ENCODE data around the gene FLOT1. TPM values are rescaled to one million over a fixed set of nuclear protein-coding genes. Genes with fewer than 3 reads are reported as not detected.

The FLOT1 gene
- total and polyA plus RNA-seq, 2 of the 13 experiments (the other 11 are each of a cell fraction or from before 2014, with no cell fraction given), result 82.3 to 130 TPM

- no peak for TF ChIP-seq ZNF674 (CRISPR knock-in tag; IDR thresholded peaks at IDR 0.05; ENCODE audit: low read depth)
- no peak for TF ChIP-seq KDM5B (CRISPR knock-in tag; IDR thresholded peaks at IDR 0.05; ENCODE audit: borderline replicate concordance)
- no peak for TF ChIP-seq TCF7 (IDR thresholded peaks at IDR 0.05; ENCODE audit: low read depth)
- TF ChIP-seq ZNF841 (CRISPR knock-in tag; IDR thresholded peaks at IDR 0.05; ENCODE audit: borderline replicate concordance), result no peak
- TF ChIP-seq ATF4 (CRISPR knock-in tag; IDR thresholded peaks at IDR 0.05), result no peak
- TF ChIP-seq ZNF609 (CRISPR knock-in tag; IDR thresholded peaks at IDR 0.05; ENCODE audit: borderline replicate concordance), result no peak
- TF ChIP-seq ZNF781 (CRISPR knock-in tag; IDR thresholded peaks at IDR 0.05; ENCODE audit: borderline replicate concordance, not compliant biosample characterization), result no peak
- TF ChIP-seq EP300 (IDR thresholded peaks at IDR 0.05; ENCODE audit: low read depth in 2 of 2, low read length in 2 of 2), result no peak
- no peak for TF ChIP-seq EP300 (CRISPR knock-in tag; IDR thresholded peaks at IDR 0.05; ENCODE audit: borderline replicate concordance)
- 0 out of 2 replicates have a peak, but pooled peaks have one; percentile 31 for TF ChIP-seq ZNF343 (CRISPR knock-in tag; IDR thresholded peaks at IDR 0.05)
- TF ChIP-seq JUND (CRISPR knock-in tag; IDR thresholded peaks at IDR 0.05), result no peak
- no peak for TF ChIP-seq HOXA9 (CRISPR knock-in tag; IDR thresholded peaks at IDR 0.05; ENCODE audit: borderline replicate concordance)
- peak; percentile 51; the same call in 1 of the 2 replicates for TF ChIP-seq RXRA (CRISPR knock-in tag; IDR thresholded peaks at IDR 0.05)
- no peak for TF ChIP-seq ZNF318 (CRISPR knock-in tag; IDR thresholded peaks at IDR 0.05)
Measured at GRCh38 chr6:30730601-30731435, 11.7 kb downstream of the FLOT1 start (continued).
